ENCODE measurements around the gene ORMDL3. TPM values are rescaled to one million over a fixed set of nuclear protein-coding genes. Genes with fewer than 3 reads are reported as not detected.

Gene ORMDL3
- total and polyA plus RNA-seq, 2 donors (not counting 1 experiment from before 2014, with no cell fraction given): 30.1 to 48.1 TPM

GRCh38 chr17:39923230-39923629 is 4.2 kb downstream of the ORMDL3 start:
- no peaks in the 10 kb centered on the region for H3K9me3 ChIP-seq (ENCODE audit: control insufficient read depth, insufficient read depth, low read depth, low read length)
- H3K4me1 ChIP-seq (ENCODE audit: control insufficient read depth, extremely low read depth, insufficient read depth, low read length): peaks cover 22% of the 10 kb centered on the region
- no peak overlapping the region for H3K4me3 ChIP-seq (replicated peaks in 1 of 4; ENCODE audit: control extremely low read depth in 1 of 4, insufficient read depth in 1 of 4, low read depth in 3 of 4, low read length in 4 of 4)

DNA sequence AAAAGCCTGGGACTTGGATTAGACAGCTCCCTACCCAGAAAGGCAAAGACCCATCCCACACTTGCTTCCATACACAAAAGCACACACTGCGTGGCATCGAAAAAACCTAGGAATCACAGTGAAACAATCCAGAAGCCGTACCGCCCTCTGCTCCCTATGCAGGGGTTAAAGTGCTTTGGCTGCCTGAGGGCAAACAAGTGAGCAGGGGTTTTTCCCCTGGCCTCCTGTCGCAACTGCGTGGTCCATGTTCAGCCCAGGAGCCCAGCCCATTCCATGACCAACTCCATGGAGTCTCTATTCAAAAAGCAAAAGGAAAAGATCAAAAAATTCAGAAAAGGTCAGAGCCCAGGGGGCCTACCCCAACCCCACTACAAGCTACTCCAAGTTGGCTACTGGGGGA is 5.4 kb downstream of the ORMDL3 start:
- Histone ChIP-seq H3K27me3 (ENCODE audit: control insufficient read depth, insufficient read depth, low read length) (no peaks in the 10 kb centered on the region), H3K4me3 (replicated peaks in 1 of 4; ENCODE audit: control extremely low read depth in 1 of 4, insufficient read depth in 1 of 4, low read depth in 3 of 4, low read length in 4 of 4) (no peak overlapping the region), H4K20me1 (ENCODE audit: control insufficient read depth, extremely low read depth, insufficient read depth, low read length) (no peaks in the 10 kb centered on the region), H3K36me3 (ENCODE audit: control insufficient read depth, insufficient read depth, low read length) (peaks cover 23% of the 10 kb centered on the region), H3K9me3 (ENCODE audit: control insufficient read depth, insufficient read depth, low read depth, low read length) (no peaks in the 10 kb centered on the region), H3K79me2 (ENCODE audit: control insufficient read depth, insufficient read depth, low read length) (peaks cover 30% of the 10 kb centered on the region), H3K4me2 (ENCODE audit: extremely low read depth, insufficient read depth, low read length) (no peak overlapping the region), H3K4me1 (ENCODE audit: control insufficient read depth, extremely low read depth, insufficient read depth, low read length) (peaks cover 17% of the 10 kb centered on the region), H2AFZ (ENCODE audit: low read length) (no peak overlapping the region), H3K9ac (ENCODE audit: insufficient read depth, low read length) (no peak overlapping the region), H3K27ac (ENCODE audit: insufficient read depth, low read length) (no peak overlapping the region)
- DNase-seq (ENCODE audit: low read depth in 2 of 2): no peak
- TF ChIP-seq, protein P1, sequence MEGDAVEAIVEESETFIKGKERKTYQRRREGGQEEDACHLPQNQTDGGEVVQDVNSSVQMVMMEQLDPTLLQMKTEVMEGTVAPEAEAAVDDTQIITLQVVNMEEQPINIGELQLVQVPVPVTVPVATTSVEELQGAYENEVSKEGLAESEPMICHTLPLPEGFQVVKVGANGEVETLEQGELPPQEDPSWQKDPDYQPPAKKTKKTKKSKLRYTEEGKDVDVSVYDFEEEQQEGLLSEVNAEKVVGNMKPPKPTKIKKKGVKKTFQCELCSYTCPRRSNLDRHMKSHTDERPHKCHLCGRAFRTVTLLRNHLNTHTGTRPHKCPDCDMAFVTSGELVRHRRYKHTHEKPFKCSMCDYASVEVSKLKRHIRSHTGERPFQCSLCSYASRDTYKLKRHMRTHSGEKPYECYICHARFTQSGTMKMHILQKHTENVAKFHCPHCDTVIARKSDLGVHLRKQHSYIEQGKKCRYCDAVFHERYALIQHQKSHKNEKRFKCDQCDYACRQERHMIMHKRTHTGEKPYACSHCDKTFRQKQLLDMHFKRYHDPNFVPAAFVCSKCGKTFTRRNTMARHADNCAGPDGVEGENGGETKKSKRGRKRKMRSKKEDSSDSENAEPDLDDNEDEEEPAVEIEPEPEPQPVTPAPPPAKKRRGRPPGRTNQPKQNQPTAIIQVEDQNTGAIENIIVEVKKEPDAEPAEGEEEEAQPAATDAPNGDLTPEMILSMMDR (conservative IDR thresholded peaks at IDR 0.05 in 1 of 2, IDR thresholded peaks at IDR 0.05 in 1 of 2; ENCODE audit: low read depth in 1 of 2, low read length in 2 of 2): no peak
- TF ChIP-seq EZH2 (IDR thresholded peaks at IDR 0.05; ENCODE audit: low read length, missing control alignments): no peak

More at GRCh38 chr17:39923230-39923629, 4.2 kb downstream of the ORMDL3 start:
- H3K9ac ChIP-seq (ENCODE audit: insufficient read depth, low read length): no peak overlapping the region
- no peak overlapping the region for H3K4me2 ChIP-seq (ENCODE audit: extremely low read depth, insufficient read depth, low read length)
- no peak for DNase-seq (ENCODE audit: low read depth in 2 of 2)
- peaks cover 30% of the 10 kb centered on the region for H3K79me2 ChIP-seq (ENCODE audit: control insufficient read depth, insufficient read depth, low read length)
- H3K27ac ChIP-seq (ENCODE audit: insufficient read depth, low read length): no peak overlapping the region
- peaks cover 23% of the 10 kb centered on the region for H3K36me3 ChIP-seq (ENCODE audit: control insufficient read depth, insufficient read depth, low read length)
- H4K20me1 ChIP-seq (ENCODE audit: control insufficient read depth, extremely low read depth, insufficient read depth, low read length): no peaks in the 10 kb centered on the region
- no peak overlapping the region for H2AFZ ChIP-seq (ENCODE audit: low read length)
- TF ChIP-seq, protein P1 (conservative IDR thresholded peaks at IDR 0.05 in 1 of 2, IDR thresholded peaks at IDR 0.05 in 1 of 2; ENCODE audit: low read depth in 1 of 2, low read length in 2 of 2): no peak
- TF ChIP-seq EZH2 (IDR thresholded peaks at IDR 0.05; ENCODE audit: low read length, missing control alignments): no peak
- H3K27me3 ChIP-seq (ENCODE audit: control insufficient read depth, insufficient read depth, low read length): no peaks in the 10 kb centered on the region

- H3K79me2 ChIP-seq (ENCODE audit: control insufficient read depth, insufficient read depth, low read length): peaks cover 24% of the 10 kb centered on the region
- H3K4me3 ChIP-seq (replicated peaks in 1 of 4; ENCODE audit: control extremely low read depth in 1 of 4, insufficient read depth in 1 of 4, low read depth in 3 of 4, low read length in 4 of 4): no peak overlapping the region
- DNase-seq (ENCODE audit: low read depth in 2 of 2): no peak
- H3K4me2 ChIP-seq (ENCODE audit: extremely low read depth, insufficient read depth, low read length): no peak overlapping the region
- H3K4me1 ChIP-seq (ENCODE audit: control insufficient read depth, extremely low read depth, insufficient read depth, low read length): peaks cover 17% of the 10 kb centered on the region
- TF ChIP-seq, protein P1 (conservative IDR thresholded peaks at IDR 0.05 in 1 of 2, IDR thresholded peaks at IDR 0.05 in 1 of 2; ENCODE audit: low read depth in 1 of 2, low read length in 2 of 2): no peak
- no peak for TF ChIP-seq EZH2 (IDR thresholded peaks at IDR 0.05; ENCODE audit: low read length, missing control alignments)
- no peaks in the 10 kb centered on the region for H3K9me3 ChIP-seq (ENCODE audit: control insufficient read depth, insufficient read depth, low read depth, low read length)
- H3K27ac ChIP-seq (ENCODE audit: insufficient read depth, low read length): no peak overlapping the region
- peaks cover 23% of the 10 kb centered on the region for H3K36me3 ChIP-seq (ENCODE audit: control insufficient read depth, insufficient read depth, low read length)
- no peaks in the 10 kb centered on the region for H4K20me1 ChIP-seq (ENCODE audit: control insufficient read depth, extremely low read depth, insufficient read depth, low read length)
- H3K9ac ChIP-seq (ENCODE audit: insufficient read depth, low read length): no peak overlapping the region
- H3K27me3 ChIP-seq (ENCODE audit: control insufficient read depth, insufficient read depth, low read length): no peaks in the 10 kb centered on the region
- no peak overlapping the region for H2AFZ ChIP-seq (ENCODE audit: low read length)
Measured at GRCh38 chr17:39921323-39921722, 6.1 kb downstream of the ORMDL3 start.
